Right lobe of liver (tissue), 6 donors: ENCODE data around the gene CHKB. TPM values are rescaled to one million over a fixed set of nuclear protein-coding genes. Genes with fewer than 3 reads are reported as not detected.

Experiments
- ATAC-seq, 4 donors: fragments of 200-7000 bp; cut with Tn5 transposase; one replicate each; pipeline ENCODE4 v1.9.1; 2020; ENCODE audit warnings: mild to moderate bottlenecking in 4 of 4, moderate library complexity in 4 of 4
- DNase-seq, 3 donors: peaks; one replicate each; pipeline ENCODE4 v3.0.0-alpha.2; 2020
- H3K27ac ChIP-seq, 3 donors: fragments of 200-600 bp; one replicate each; pipeline ENCODE4 v1.8.0; 2022
- H3K27me3 ChIP-seq, 2 donors: fragments of 200-600 bp; one replicate each; pipeline ENCODE4 v1.8.0; 2022
- H3K36me3 ChIP-seq, 4 donors: fragments of 200-600 bp; sonication (generic) in 1 of 4; one replicate each; pipeline versions ENCODE4 v1.5.1 to v1.8.0; 2017 to 2022; ENCODE audit warnings: control low read depth in 1 of 4
- H3K4me1 ChIP-seq, 4 donors: fragments of 200-600 bp; sonication (generic) in 1 of 4; one replicate each; pipeline versions ENCODE4 v1.5.1 to v1.8.0; 2017 to 2022; ENCODE audit warnings: control low read depth in 1 of 4
- H3K4me3 ChIP-seq, 3 donors: fragments of 200-600 bp; one replicate each; pipeline ENCODE4 v1.8.0; 2022
- H3K9me3 ChIP-seq, 4 donors: fragments of 200-600 bp; sonication (generic) in 1 of 4; one replicate each; pipeline versions ENCODE4 v1.5.1 to v1.8.0; 2017 to 2022; ENCODE audit warnings: control low read depth in 1 of 4
- CTCF ChIP-seq, 4 donors: fragments of 200-600 bp in 3 of 4; fragments of 450-650 bp in 1 of 4; IDR thresholded peaks; one replicate each; pipeline versions ENCODE4 v1.5.1 to v1.8.0; 2016 to 2022; ENCODE audit warnings: antibody characterized with exemption in 4 of 4, mild to moderate bottlenecking in 2 of 4
- POLR2A ChIP-seq: fragments of 450-650 bp; IDR thresholded peaks from one replicate; pipeline ENCODE4 v1.6.1; 2017; ENCODE audit warnings: antibody characterized with exemption, mild to moderate bottlenecking
- WGBS: methylation state at CpG from one replicate; pipeline ENCODE4 v1.1.6; 2018; ENCODE audit warnings: low coverage, low lambda C conversion rate; ENCODE audit not compliant: insufficient coverage; ENCODE audit errors: missing lambda C conversion rate; 5-methylcytosine and 5-hydroxymethylcytosine counted together
- intact Hi-C, 2 donors: fragments of 100-400 bp; cut with DNase I; formaldehyde crosslinking; loops; one replicate each; pipeline versions ENCODE4 v1.11.2 to v1.14.1; 2022
- total RNA-seq, 6 experiments: library from RNA; depleted of rRNA in 2 of 6; stranded (reverse); fragments of >200 nt in 2 of 6; fragmentation: NEBNext Ultra II Directional in 3 of 6; extraction: Animal tissue kit (Norgen Biotek cat#: 25700) in 3 of 6; gene quantifications; one replicate each; pipeline versions ENCODE4 v1.1.0 to v1.2.4, GENCODE V29; 2016 to 2023
- donor health status: DM: no; HTN: yes; CAD: no.
- donor health status: DM: no; HTN: no; CAD: no.
- donor health status: DM: no; HTN: no; CAD: no.
- donor health status: DM: no; HTN: yes; CAD: no.
- donor health status: DM: no; HTN: yes; CAD: no.

Gene CHKB
- total RNA-seq, 6 experiments from 2014 or later = 10.9 to 43.4 (median 26.7) TPM

GRCh38 chr22:50553310-50553709 lies 29.3 kb downstream of the CHKB start:
- TF ChIP-seq POLR2A (no peak), CTCF (IDR thresholded peaks at IDR 0.05) (no peak)
- intact Hi-C loops = loop anchor here in 1 of 2 donors (5.0 kb wide), 1 partner anchor 49 kb away; the partner anchor contains the start of gene MAPK8IP2
- H3K27ac ChIP-seq = no peak overlapping the region
- no peaks in the 10 kb centered on the region for H3K27me3 ChIP-seq
- 82% methylated on average over 8 of the region's 8 CpGs for WGBS
- no peak overlapping the region for H3K4me3 ChIP-seq
- ATAC-seq = no peak
- no peaks in the 10 kb centered on the region for H3K9me3 ChIP-seq
- H3K36me3 ChIP-seq = no peaks in the 10 kb centered on the region
- H3K4me1 ChIP-seq = peaks cover 0 to 8% (median 0%) of the 10 kb centered on the region in 4 donors
- DNase-seq = peak in 1 of 3 donors; percentile 15

- Histone ChIP-seq H3K4me3 (no peak overlapping the region), H3K36me3 (no peaks in the 10 kb centered on the region), H3K9me3 (no peaks in the 10 kb centered on the region), H3K4me1 (peaks cover 0 to 8% (median 0%) of the 10 kb centered on the region in 4 donors), H3K27ac (no peak overlapping the region), H3K27me3 (no peaks in the 10 kb centered on the region)
- intact Hi-C loops = loop anchor here in 1 of 2 donors (5.0 kb wide), 1 partner anchor 51 kb away; the partner anchor contains the start of gene MAPK8IP2
- ATAC-seq (no peak), DNase-seq (peak in 1 of 3 donors; percentile 45)
- 87% methylated on average over 6 of the region's 11 CpGs for WGBS
- TF ChIP-seq POLR2A (no peak), CTCF (IDR thresholded peaks at IDR 0.05) (no peak)
Observed at GRCh38 chr22:50551160-50551752, 31.4 kb downstream of the CHKB start.

- intact Hi-C loops = loop anchor here in 1 of 2 donors (5.0 kb wide), 1 partner anchor 52 kb away; the partner anchor contains the start of gene MAPK8IP2
- ATAC-seq = no peak
- Histone ChIP-seq H3K4me3 (no peak overlapping the region), H3K27me3 (no peaks in the 10 kb centered on the region), H3K4me1 (peaks cover 0 to 8% (median 0%) of the 10 kb centered on the region in 4 donors), H3K36me3 (no peaks in the 10 kb centered on the region), H3K9me3 (no peaks in the 10 kb centered on the region), H3K27ac (no peak overlapping the region)
- no peak for TF ChIP-seq CTCF (IDR thresholded peaks at IDR 0.05)
- no peak for TF ChIP-seq POLR2A
- peak in 1 of 3 donors; percentile 27 for DNase-seq
- 73% methylated on average over 5 of the region's 8 CpGs for WGBS
Observed at GRCh38 chr22:50550395-50550794, 32.3 kb downstream of the CHKB start.

GRCh38 chr22:50548921-50549790 lies 33.5 kb downstream of the CHKB start:
- no peak for ATAC-seq
- Histone ChIP-seq H3K4me3 (peak overlapping the region; percentile 23 to 39 (median 31)), H3K27me3 (no peaks in the 10 kb centered on the region), H3K27ac (peak overlapping the region in 1 of 3 donors; percentile 8), H3K9me3 (no peaks in the 10 kb centered on the region), H3K36me3 (no peaks in the 10 kb centered on the region), H3K4me1 (peaks cover 0 to 8% (median 0%) of the 10 kb centered on the region in 4 donors)
- intact Hi-C loops = no loop called here
- DNase-seq = peak in 1 of 3 donors; percentile 44
- WGBS = 47% methylated on average over 9 of the region's 68 CpGs
- TF ChIP-seq POLR2A = no peak
- TF ChIP-seq CTCF (IDR thresholded peaks at IDR 0.05) = no peak
